Neural cell (in vitro differentiated cells): ENCODE results near the gene CITED2. TPM values are rescaled to one million over a fixed set of nuclear protein-coding genes. Genes with fewer than 3 reads are reported as not detected.

ENCODE experiments used
- H2AFZ ChIP-seq: fragments of 200-600, 300-800 bp; sonication (generic), shearing (Covaris generic); 2 replicates; pipeline ENCODE4 v1.6.0; 2014; ENCODE audit warnings: low read depth, mild to moderate bottlenecking, antibody characterized with exemption, low read length, moderate library complexity
- H3F3A ChIP-seq: fragments of 200-600 bp; shearing (Covaris generic); 2 replicates; pipeline ENCODE4 v1.6.1; 2016; ENCODE audit warnings: mild to moderate bottlenecking, moderate library complexity, mixed read lengths, antibody characterized with exemption, low read length; ENCODE audit not compliant: insufficient read depth, poor library complexity, severe bottlenecking
- H3K27ac ChIP-seq: fragments of 200-600, 300-800 bp; sonication (generic), shearing (Covaris generic); 2 replicates; pipeline ENCODE4 v1.5.1; 2014; ENCODE audit warnings: mild to moderate bottlenecking, low read length, moderate library complexity
- H3K27me3 ChIP-seq: fragments of 300-800, 200-600 bp; sonication (generic), shearing (Covaris generic); 2 replicates; pipeline ENCODE4 v1.6.0; 2014; ENCODE audit warnings: mild to moderate bottlenecking, low read depth, low read length, moderate library complexity; ENCODE audit not compliant: insufficient read depth
- H3K36me3 ChIP-seq: fragments of 300-800, 200-600 bp; sonication (generic), shearing (Covaris generic); 2 replicates; pipeline ENCODE4 v1.5.1; 2014; ENCODE audit warnings: mild to moderate bottlenecking, antibody characterized with exemption, low read length, moderate library complexity; ENCODE audit not compliant: insufficient read depth
- H3K4me2 ChIP-seq: fragments of 300-800, 200-600 bp; sonication (generic), shearing (Covaris generic); 2 replicates; pipeline ENCODE4 v1.6.0; 2014; ENCODE audit warnings: mild to moderate bottlenecking, low read length
- H3K4me3 ChIP-seq: fragments of 300-800, 200-600 bp; sonication (generic), shearing (Covaris generic); 2 replicates; pipeline ENCODE4 v1.5.1; 2014; ENCODE audit warnings: mild to moderate bottlenecking, low read length, moderate library complexity
- H3K79me2 ChIP-seq: fragments of 200-600 bp; shearing (Covaris generic); replicated peaks from 2 replicates; pipeline ENCODE4 v1.6.0; 2014; ENCODE audit warnings: mild to moderate bottlenecking, low read length, moderate library complexity; ENCODE audit not compliant: insufficient read depth
- H3K9ac ChIP-seq: fragments of 300-800, 200-600 bp; sonication (generic), shearing (Covaris generic); 2 replicates; pipeline ENCODE4 v1.6.1; 2016; ENCODE audit warnings: mild to moderate bottlenecking, low read length, mixed read lengths
- H3K9me2 ChIP-seq: fragments of 200-600 bp; shearing (Covaris generic); 2 replicates; pipeline ENCODE4 v1.6.1; 2016; ENCODE audit warnings: mild to moderate bottlenecking, low read length, mixed read lengths; ENCODE audit not compliant: insufficient read depth
- H3K9me3 ChIP-seq: fragments of 200-600, 300-800 bp; sonication (generic), shearing (Covaris generic); 2 replicates; pipeline ENCODE4 v1.6.1; 2016; ENCODE audit warnings: mild to moderate bottlenecking, mixed run types, low read length, moderate library complexity, mixed read lengths
- H4K20me1 ChIP-seq: fragments of 200-600 bp; shearing (Covaris generic); 2 replicates; pipeline ENCODE4 v1.6.1; 2016; ENCODE audit warnings: mild to moderate bottlenecking, mixed run types; ENCODE audit not compliant: insufficient read depth
- EP300 ChIP-seq: fragments of 450-650 bp; conservative IDR thresholded peaks from 2 replicates; pipeline ENCODE4 v1.6.1; 2014; ENCODE audit warnings: antibody characterized with exemption, mild to moderate bottlenecking, moderate library complexity; ENCODE audit not compliant: poor library complexity, severe bottlenecking
- EZH2 ChIP-seq: fragments of 200-600, 300-800 bp; shearing (Covaris generic), sonication (generic); IDR thresholded peaks from 2 replicates; pipeline ENCODE4 v1.6.1; 2014; ENCODE audit warnings: antibody characterized with exemption, low read length, borderline replicate concordance, mild to moderate bottlenecking; ENCODE audit not compliant: insufficient read depth, poor library complexity, severe bottlenecking
- MXI1 ChIP-seq: fragments of 450-650 bp; conservative IDR thresholded peaks from 2 replicates; pipeline ENCODE4 v1.6.1; 2014; ENCODE audit warnings: antibody characterized with exemption, mild to moderate bottlenecking; ENCODE audit not compliant: poor library complexity, severe bottlenecking
- POLR2AphosphoS5 ChIP-seq: IDR thresholded peaks from 2 replicates; pipeline ENCODE4 v1.6.1; 2012
- RAD21 ChIP-seq: fragments of 450-650 bp; conservative IDR thresholded peaks from 2 replicates; pipeline ENCODE4 v1.6.1; 2014; ENCODE audit warnings: antibody characterized with exemption, mild to moderate bottlenecking, moderate library complexity
- SMC3 ChIP-seq: fragments of 450-650 bp; conservative IDR thresholded peaks from 2 replicates; pipeline ENCODE4 v1.6.1; 2014; ENCODE audit warnings: antibody characterized with exemption, mild to moderate bottlenecking, moderate library complexity; ENCODE audit not compliant: poor library complexity
- TAF1 ChIP-seq: IDR thresholded peaks from 2 replicates; pipeline ENCODE4 v1.6.1; 2012; ENCODE audit warnings: low read depth
- polyA plus RNA-seq: library from polyadenylated mRNA; depleted of rRNA; stranded (reverse); fragments of >200 nt; gene quantifications from 2 replicates; pipeline ENCODE4 v1.2.3, GENCODE V29; 2014
- TF ChIP-seq, protein P1 (sequence below): IDR thresholded peaks from 2 replicates; pipeline ENCODE4 v1.6.1; 2012; ENCODE audit warnings: borderline replicate concordance
- TF ChIP-seq, protein P2 (sequence below): fragments of 450-650 bp; IDR thresholded peaks from 2 replicates; pipeline ENCODE4 v1.5.1; 2014; ENCODE audit warnings: antibody characterized with exemption, mild to moderate bottlenecking, moderate library complexity; ENCODE audit not compliant: poor library complexity, severe bottlenecking

CITED2 gene
- polyA plus RNA-seq, 1 donor from 2014 or later: 38.1 TPM

DNA sequence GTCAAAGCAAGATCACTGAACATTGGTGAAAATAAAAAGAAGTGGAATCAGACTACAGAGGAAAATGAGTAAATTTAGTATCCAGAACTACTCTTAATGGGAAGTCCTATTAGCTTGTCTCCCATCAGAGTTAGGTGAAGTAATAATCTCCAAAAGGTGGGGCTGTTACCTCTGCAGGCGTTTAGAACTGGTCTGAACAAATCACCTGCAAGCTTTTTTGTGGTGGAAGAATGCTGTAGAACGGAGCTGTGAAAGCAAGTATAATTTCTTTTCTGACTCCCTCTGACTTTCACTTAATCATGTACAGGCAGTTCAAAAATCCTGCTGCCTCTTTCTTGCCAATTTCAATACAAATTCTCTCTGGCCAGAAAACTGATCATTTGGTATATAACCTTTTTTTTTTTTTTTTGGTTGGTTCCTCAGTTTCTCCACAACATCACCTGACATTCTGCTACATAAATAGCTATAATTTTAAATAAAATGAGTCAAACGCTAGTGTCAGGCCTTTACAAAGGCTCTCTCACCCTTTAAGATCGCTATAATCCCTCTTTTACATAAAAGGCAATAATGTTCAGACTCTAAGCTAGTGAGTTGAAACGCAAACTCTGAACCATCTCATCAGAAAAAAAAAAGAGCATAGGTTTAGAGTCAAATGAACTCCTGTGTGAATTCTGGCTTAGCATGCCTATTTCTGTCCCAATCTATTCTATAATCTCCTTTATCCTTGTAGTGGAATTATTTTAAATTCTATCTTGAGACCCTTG lies 38.8 kb downstream of the CITED2 start:
- H3K4me3 ChIP-seq: no peak overlapping the region
- H3K27ac ChIP-seq: no peak overlapping the region
- H3K9me3 ChIP-seq: no peaks in the 10 kb centered on the region
- H3K36me3 ChIP-seq: no peaks in the 10 kb centered on the region
- H3K9ac ChIP-seq: no peak overlapping the region
- no peak overlapping the region for H3K4me2 ChIP-seq
- no peak overlapping the region for H2AFZ ChIP-seq
- H4K20me1 ChIP-seq: no peaks in the 10 kb centered on the region
- H3K79me2 ChIP-seq: no peaks in the 10 kb centered on the region
- no peaks in the 10 kb centered on the region for H3K9me2 ChIP-seq
- TF ChIP-seq EZH2 (no peak), EP300 (no peak), SMC3 (no peak), POLR2AphosphoS5 (no peak), MXI1 (no peak), RAD21 (no peak), TAF1 (no peak)
- TF ChIP-seq, protein P1, sequence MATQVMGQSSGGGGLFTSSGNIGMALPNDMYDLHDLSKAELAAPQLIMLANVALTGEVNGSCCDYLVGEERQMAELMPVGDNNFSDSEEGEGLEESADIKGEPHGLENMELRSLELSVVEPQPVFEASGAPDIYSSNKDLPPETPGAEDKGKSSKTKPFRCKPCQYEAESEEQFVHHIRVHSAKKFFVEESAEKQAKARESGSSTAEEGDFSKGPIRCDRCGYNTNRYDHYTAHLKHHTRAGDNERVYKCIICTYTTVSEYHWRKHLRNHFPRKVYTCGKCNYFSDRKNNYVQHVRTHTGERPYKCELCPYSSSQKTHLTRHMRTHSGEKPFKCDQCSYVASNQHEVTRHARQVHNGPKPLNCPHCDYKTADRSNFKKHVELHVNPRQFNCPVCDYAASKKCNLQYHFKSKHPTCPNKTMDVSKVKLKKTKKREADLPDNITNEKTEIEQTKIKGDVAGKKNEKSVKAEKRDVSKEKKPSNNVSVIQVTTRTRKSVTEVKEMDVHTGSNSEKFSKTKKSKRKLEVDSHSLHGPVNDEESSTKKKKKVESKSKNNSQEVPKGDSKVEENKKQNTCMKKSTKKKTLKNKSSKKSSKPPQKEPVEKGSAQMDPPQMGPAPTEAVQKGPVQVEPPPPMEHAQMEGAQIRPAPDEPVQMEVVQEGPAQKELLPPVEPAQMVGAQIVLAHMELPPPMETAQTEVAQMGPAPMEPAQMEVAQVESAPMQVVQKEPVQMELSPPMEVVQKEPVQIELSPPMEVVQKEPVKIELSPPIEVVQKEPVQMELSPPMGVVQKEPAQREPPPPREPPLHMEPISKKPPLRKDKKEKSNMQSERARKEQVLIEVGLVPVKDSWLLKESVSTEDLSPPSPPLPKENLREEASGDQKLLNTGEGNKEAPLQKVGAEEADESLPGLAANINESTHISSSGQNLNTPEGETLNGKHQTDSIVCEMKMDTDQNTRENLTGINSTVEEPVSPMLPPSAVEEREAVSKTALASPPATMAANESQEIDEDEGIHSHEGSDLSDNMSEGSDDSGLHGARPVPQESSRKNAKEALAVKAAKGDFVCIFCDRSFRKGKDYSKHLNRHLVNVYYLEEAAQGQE: no peak
- TF ChIP-seq, protein P2, sequence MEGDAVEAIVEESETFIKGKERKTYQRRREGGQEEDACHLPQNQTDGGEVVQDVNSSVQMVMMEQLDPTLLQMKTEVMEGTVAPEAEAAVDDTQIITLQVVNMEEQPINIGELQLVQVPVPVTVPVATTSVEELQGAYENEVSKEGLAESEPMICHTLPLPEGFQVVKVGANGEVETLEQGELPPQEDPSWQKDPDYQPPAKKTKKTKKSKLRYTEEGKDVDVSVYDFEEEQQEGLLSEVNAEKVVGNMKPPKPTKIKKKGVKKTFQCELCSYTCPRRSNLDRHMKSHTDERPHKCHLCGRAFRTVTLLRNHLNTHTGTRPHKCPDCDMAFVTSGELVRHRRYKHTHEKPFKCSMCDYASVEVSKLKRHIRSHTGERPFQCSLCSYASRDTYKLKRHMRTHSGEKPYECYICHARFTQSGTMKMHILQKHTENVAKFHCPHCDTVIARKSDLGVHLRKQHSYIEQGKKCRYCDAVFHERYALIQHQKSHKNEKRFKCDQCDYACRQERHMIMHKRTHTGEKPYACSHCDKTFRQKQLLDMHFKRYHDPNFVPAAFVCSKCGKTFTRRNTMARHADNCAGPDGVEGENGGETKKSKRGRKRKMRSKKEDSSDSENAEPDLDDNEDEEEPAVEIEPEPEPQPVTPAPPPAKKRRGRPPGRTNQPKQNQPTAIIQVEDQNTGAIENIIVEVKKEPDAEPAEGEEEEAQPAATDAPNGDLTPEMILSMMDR: no peak
- no peaks in the 10 kb centered on the region for H3K27me3 ChIP-seq
- H3F3A ChIP-seq: no peaks in the 10 kb centered on the region

DNA sequence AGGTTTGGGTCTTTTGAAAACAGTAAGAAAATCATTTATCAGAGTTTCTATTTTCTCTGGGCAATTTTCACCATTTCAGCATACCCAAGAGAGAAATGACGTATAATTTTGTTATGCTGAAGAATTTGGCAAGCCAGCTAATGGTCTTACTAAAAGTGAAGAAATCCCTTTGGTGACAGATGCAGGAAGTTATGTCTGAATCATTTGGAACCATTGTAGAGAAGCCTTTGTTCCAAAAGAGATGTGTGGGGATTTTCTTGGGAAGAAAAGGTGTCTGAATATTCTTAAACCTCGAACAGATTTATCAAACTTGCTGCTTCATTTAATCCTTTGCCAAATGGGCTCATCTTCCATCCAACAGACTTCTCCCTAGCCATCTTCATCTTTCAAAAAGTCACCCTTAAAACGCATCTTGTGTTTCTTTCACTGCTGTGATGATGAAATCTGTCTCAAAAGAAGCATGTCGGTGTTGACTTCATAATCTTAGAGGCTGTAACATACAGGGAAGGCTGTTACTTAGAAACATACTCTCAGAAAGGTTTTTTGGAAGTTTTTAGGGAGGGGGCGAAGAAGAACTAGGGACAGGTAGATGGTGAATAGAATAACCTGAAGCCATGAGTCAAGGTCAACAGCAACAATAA lies 39.5 kb downstream of the CITED2 start:
- TF ChIP-seq, protein P2: no peak
- TF ChIP-seq EZH2 (no peak), EP300 (no peak)
- H4K20me1 ChIP-seq: no peaks in the 10 kb centered on the region
- H3K27ac ChIP-seq: no peak overlapping the region
- H3K27me3 ChIP-seq: no peaks in the 10 kb centered on the region
- no peaks in the 10 kb centered on the region for H3F3A ChIP-seq
- H3K4me3 ChIP-seq: no peak overlapping the region
- H2AFZ ChIP-seq: no peak overlapping the region
- no peak overlapping the region for H3K4me2 ChIP-seq
- H3K9me2 ChIP-seq: no peaks in the 10 kb centered on the region
- no peaks in the 10 kb centered on the region for H3K79me2 ChIP-seq
- no peaks in the 10 kb centered on the region for H3K9me3 ChIP-seq
- no peaks in the 10 kb centered on the region for H3K36me3 ChIP-seq
- H3K9ac ChIP-seq: no peak overlapping the region
